Measurements from ENCODE around the gene CP. TPM values are rescaled to one million over a fixed set of nuclear protein-coding genes. Genes with fewer than 3 reads are reported as not detected.

Gene CP
- total RNA-seq, 1 donor from 2014 or later, result 0.48 TPM

DNA sequence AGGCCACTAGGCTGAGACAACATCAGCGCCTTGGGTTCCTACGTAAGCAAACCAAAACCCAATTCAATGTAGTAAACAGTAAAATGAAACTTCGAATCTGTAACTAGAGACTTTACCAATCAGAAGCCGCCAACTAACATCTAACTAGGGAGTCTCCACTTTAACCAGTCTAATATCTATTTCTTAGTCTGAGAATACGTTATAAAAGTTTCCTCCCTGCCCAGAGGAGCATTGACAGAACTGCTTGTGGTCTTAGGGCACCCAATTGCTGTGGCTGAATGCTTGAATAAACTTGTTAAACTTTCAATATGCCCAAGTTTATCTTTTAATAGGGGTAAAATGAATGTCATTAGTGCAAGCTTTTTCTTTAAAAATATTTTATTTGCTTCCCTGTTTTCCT is 4.3 kb downstream of the CP start:
- FAIRE-seq (no peak), DNase-seq (ENCODE audit: low read depth) (no peak)
- H3K79me2 ChIP-seq (ENCODE audit: insufficient read depth, low read length), result no peaks in the 10 kb centered on the region
- no peak overlapping the region for H3K4me2 ChIP-seq (ENCODE audit: low read length)
- no peak overlapping the region for H3K9ac ChIP-seq (ENCODE audit: low read length)
- H3K27me3 ChIP-seq (ENCODE audit: insufficient read depth, low read length), result no peaks in the 10 kb centered on the region
- no peaks in the 10 kb centered on the region for H4K20me1 ChIP-seq (ENCODE audit: insufficient read depth, low read length)
- H2AFZ ChIP-seq (ENCODE audit: low read depth, low read length), result no peak overlapping the region
- no peaks in the 10 kb centered on the region for H3K4me1 ChIP-seq (ENCODE audit: insufficient read depth, low read length)
- no peak overlapping the region for H3K4me3 ChIP-seq (ENCODE audit: insufficient read depth, low read depth, low read length)
- no peaks in the 10 kb centered on the region for H3K36me3 ChIP-seq (ENCODE audit: insufficient read depth, low read length)
- no peaks in the 10 kb centered on the region for H3K9me3 ChIP-seq (ENCODE audit: insufficient read depth, low read depth, low read length)
- Mint-ChIP-seq H3K4me3 (ENCODE audit: unreplicated experiment) (no peak overlapping the region), H3K27me3 (ENCODE audit: low read depth, unreplicated experiment) (no peaks in the 10 kb centered on the region), H3K36me3 (ENCODE audit: low read depth, unreplicated experiment) (no peaks in the 10 kb centered on the region), H3K9me3 (ENCODE audit: unreplicated experiment) (no peaks in the 10 kb centered on the region), H3K27ac (ENCODE audit: unreplicated experiment) (no peak overlapping the region), H3K4me1 (ENCODE audit: low read depth, unreplicated experiment) (no peaks in the 10 kb centered on the region)
- H3K27ac ChIP-seq (ENCODE audit: low read depth, low read length), result no peak overlapping the region
- TF ChIP-seq EZH2 (IDR thresholded peaks at IDR 0.05; ENCODE audit: insufficient read depth, low read length), result no peak
- TF ChIP-seq, protein P1, sequence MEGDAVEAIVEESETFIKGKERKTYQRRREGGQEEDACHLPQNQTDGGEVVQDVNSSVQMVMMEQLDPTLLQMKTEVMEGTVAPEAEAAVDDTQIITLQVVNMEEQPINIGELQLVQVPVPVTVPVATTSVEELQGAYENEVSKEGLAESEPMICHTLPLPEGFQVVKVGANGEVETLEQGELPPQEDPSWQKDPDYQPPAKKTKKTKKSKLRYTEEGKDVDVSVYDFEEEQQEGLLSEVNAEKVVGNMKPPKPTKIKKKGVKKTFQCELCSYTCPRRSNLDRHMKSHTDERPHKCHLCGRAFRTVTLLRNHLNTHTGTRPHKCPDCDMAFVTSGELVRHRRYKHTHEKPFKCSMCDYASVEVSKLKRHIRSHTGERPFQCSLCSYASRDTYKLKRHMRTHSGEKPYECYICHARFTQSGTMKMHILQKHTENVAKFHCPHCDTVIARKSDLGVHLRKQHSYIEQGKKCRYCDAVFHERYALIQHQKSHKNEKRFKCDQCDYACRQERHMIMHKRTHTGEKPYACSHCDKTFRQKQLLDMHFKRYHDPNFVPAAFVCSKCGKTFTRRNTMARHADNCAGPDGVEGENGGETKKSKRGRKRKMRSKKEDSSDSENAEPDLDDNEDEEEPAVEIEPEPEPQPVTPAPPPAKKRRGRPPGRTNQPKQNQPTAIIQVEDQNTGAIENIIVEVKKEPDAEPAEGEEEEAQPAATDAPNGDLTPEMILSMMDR (IDR thresholded peaks at IDR 0.05; ENCODE audit: insufficient read depth, low read depth, low read length), result no peak

DNA sequence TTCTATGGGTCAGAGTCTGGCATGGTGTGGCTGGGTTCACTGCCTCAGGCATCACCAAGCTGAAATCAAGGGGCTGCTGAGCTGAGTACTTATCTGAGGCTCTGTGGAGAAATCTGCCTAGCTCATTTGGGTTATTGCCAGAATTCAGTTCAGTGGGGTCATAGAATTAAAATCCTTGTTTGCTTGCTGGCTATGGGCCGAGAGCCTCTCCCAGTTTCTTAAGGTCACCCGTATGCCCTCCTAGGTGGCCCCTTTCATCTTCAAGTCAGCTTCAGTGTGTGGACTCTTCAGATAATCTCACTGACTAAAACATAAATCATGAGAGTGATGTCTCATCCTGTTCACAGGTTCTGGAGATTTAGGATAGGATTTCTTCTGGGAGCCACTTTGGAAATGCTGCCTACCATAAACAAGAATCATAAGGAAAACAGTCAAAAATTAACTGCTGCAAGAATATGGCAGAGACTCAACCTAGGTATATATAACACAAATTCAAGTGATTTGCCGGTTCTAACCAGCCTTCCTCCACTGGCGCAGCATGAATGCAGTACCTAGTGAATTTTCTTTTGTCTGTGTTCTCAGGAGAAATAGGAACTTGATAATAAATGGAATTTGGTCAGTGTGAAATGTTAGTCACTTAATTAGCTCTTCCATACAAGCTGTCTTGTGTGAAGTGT is 5.3 kb downstream of the CP start:
- Histone ChIP-seq H3K4me1 (ENCODE audit: insufficient read depth, low read length) (no peaks in the 10 kb centered on the region), H3K27ac (ENCODE audit: low read depth, low read length) (no peak overlapping the region), H3K36me3 (ENCODE audit: insufficient read depth, low read length) (no peaks in the 10 kb centered on the region), H3K27me3 (ENCODE audit: insufficient read depth, low read length) (no peaks in the 10 kb centered on the region), H3K4me3 (ENCODE audit: insufficient read depth, low read depth, low read length) (no peak overlapping the region), H3K9ac (ENCODE audit: low read length) (no peak overlapping the region), H3K4me2 (ENCODE audit: low read length) (no peak overlapping the region), H3K9me3 (ENCODE audit: insufficient read depth, low read depth, low read length) (no peaks in the 10 kb centered on the region), H2AFZ (ENCODE audit: low read depth, low read length) (no peak overlapping the region), H4K20me1 (ENCODE audit: insufficient read depth, low read length) (no peaks in the 10 kb centered on the region), H3K79me2 (ENCODE audit: insufficient read depth, low read length) (no peaks in the 10 kb centered on the region)
- no peaks in the 10 kb centered on the region for H3K4me1 Mint-ChIP-seq (ENCODE audit: low read depth, unreplicated experiment)
- H3K36me3 Mint-ChIP-seq (ENCODE audit: low read depth, unreplicated experiment), result no peaks in the 10 kb centered on the region
- no peak overlapping the region for H3K4me3 Mint-ChIP-seq (ENCODE audit: unreplicated experiment)
- H3K27me3 Mint-ChIP-seq (ENCODE audit: low read depth, unreplicated experiment), result no peaks in the 10 kb centered on the region
- no peak overlapping the region for H3K27ac Mint-ChIP-seq (ENCODE audit: unreplicated experiment)
- FAIRE-seq, result no peak
- TF ChIP-seq, protein P1 (IDR thresholded peaks at IDR 0.05; ENCODE audit: insufficient read depth, low read depth, low read length), result no peak
- no peak for TF ChIP-seq EZH2 (IDR thresholded peaks at IDR 0.05; ENCODE audit: insufficient read depth, low read length)
- peak; percentile 7 for DNase-seq (ENCODE audit: low read depth)
- H3K9me3 Mint-ChIP-seq (ENCODE audit: unreplicated experiment), result no peaks in the 10 kb centered on the region

DNA sequence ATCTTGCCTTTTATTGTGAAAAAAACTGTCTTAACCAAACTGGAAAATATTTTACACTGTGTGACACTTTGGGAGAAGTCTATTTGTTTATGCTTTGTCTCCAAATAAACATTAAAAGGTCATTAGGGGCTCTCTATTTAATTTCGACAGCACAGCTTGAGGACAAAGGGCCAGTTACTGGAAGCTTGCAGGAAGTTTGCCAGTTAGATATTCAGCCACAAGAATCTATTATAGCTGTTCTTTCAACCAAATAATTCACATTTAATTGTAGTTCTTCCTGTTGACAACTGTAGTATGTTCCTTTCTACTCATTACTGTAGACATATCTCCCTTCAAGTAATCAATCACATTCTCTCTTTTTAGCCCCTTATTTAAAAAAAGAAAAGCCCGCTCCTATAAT is 6.1 kb downstream of the CP start:
- no peak overlapping the region for H3K4me3 ChIP-seq (ENCODE audit: insufficient read depth, low read depth, low read length)
- TF ChIP-seq, protein P1 (IDR thresholded peaks at IDR 0.05; ENCODE audit: insufficient read depth, low read depth, low read length), result no peak
- no peak for TF ChIP-seq EZH2 (IDR thresholded peaks at IDR 0.05; ENCODE audit: insufficient read depth, low read length)
- H3K4me1 ChIP-seq (ENCODE audit: insufficient read depth, low read length), result no peaks in the 10 kb centered on the region
- no peaks in the 10 kb centered on the region for H3K9me3 ChIP-seq (ENCODE audit: insufficient read depth, low read depth, low read length)
- no peaks in the 10 kb centered on the region for H3K36me3 ChIP-seq (ENCODE audit: insufficient read depth, low read length)
- H3K27me3 ChIP-seq (ENCODE audit: insufficient read depth, low read length), result no peaks in the 10 kb centered on the region
- no peak overlapping the region for H3K4me3 Mint-ChIP-seq (ENCODE audit: unreplicated experiment)
- no peak overlapping the region for H3K27ac ChIP-seq (ENCODE audit: low read depth, low read length)
- H2AFZ ChIP-seq (ENCODE audit: low read depth, low read length), result no peak overlapping the region
- FAIRE-seq (no peak), DNase-seq (ENCODE audit: low read depth) (peak; percentile 31)
- H3K4me2 ChIP-seq (ENCODE audit: low read length), result no peak overlapping the region
- no peaks in the 10 kb centered on the region for H3K4me1 Mint-ChIP-seq (ENCODE audit: low read depth, unreplicated experiment)
- no peak overlapping the region for H3K27ac Mint-ChIP-seq (ENCODE audit: unreplicated experiment)
- no peaks in the 10 kb centered on the region for H3K36me3 Mint-ChIP-seq (ENCODE audit: low read depth, unreplicated experiment)
- no peaks in the 10 kb centered on the region for H4K20me1 ChIP-seq (ENCODE audit: insufficient read depth, low read length)
- H3K9me3 Mint-ChIP-seq (ENCODE audit: unreplicated experiment), result no peaks in the 10 kb centered on the region
- H3K27me3 Mint-ChIP-seq (ENCODE audit: low read depth, unreplicated experiment), result no peaks in the 10 kb centered on the region
- no peaks in the 10 kb centered on the region for H3K79me2 ChIP-seq (ENCODE audit: insufficient read depth, low read length)
- H3K9ac ChIP-seq (ENCODE audit: low read length), result no peak overlapping the region

Measured in astrocyte (in vitro differentiated cells and primary cell).